ENCODE data around the gene PEF1.

PEF1 gene

GRCh38 chr1:31679091-31679490 lies 34.4 kb upstream of the PEF1 start:
- no peak for TF ChIP-seq CTCF (IDR thresholded peaks at IDR 0.05; ENCODE audit: low read depth, low read length, missing control alignments)
- DNase-seq (ENCODE audit: extremely low read depth, low read depth) = no peak

GRCh38 chr1:31678681-31679080 lies 34.0 kb upstream of the PEF1 start:
- DNase-seq (ENCODE audit: extremely low read depth, low read depth) = no peak
- TF ChIP-seq CTCF (IDR thresholded peaks at IDR 0.05; ENCODE audit: low read depth, low read length, missing control alignments) = no peak
- no peak overlapping the region for H3K4me3 ChIP-seq (replicated peaks; ENCODE audit: low read depth, low read length)

More at GRCh38 chr1:31679091-31679490, 34.4 kb upstream of the PEF1 start:
- H3K4me3 ChIP-seq (replicated peaks; ENCODE audit: low read depth, low read length) = no peak overlapping the region

- no peak overlapping the region for H3K4me3 ChIP-seq (replicated peaks; ENCODE audit: low read depth, low read length)
- no peak for DNase-seq (ENCODE audit: extremely low read depth, low read depth)
- TF ChIP-seq CTCF (IDR thresholded peaks at IDR 0.05; ENCODE audit: low read depth, low read length, missing control alignments) = no peak
Observed at GRCh38 chr1:31677949-31678348, 33.3 kb upstream of the PEF1 start.

- no peak for DNase-seq (ENCODE audit: extremely low read depth, low read depth)
- TF ChIP-seq CTCF (IDR thresholded peaks at IDR 0.05; ENCODE audit: low read depth, low read length, missing control alignments) = no peak
- H3K4me3 ChIP-seq (replicated peaks; ENCODE audit: low read depth, low read length) = no peak overlapping the region
Observed at GRCh38 chr1:31677401-31677800, 32.7 kb upstream of the PEF1 start.

GRCh38 chr1:31675756-31676155 lies 31.1 kb upstream of the PEF1 start:
- no peak for DNase-seq (ENCODE audit: extremely low read depth, low read depth)
- H3K4me3 ChIP-seq (replicated peaks; ENCODE audit: low read depth, low read length) = no peak overlapping the region
- no peak for TF ChIP-seq CTCF (IDR thresholded peaks at IDR 0.05; ENCODE audit: low read depth, low read length, missing control alignments)

- TF ChIP-seq CTCF (IDR thresholded peaks at IDR 0.05; ENCODE audit: low read depth, low read length, missing control alignments) = no peak
- H3K4me3 ChIP-seq (replicated peaks; ENCODE audit: low read depth, low read length) = no peak overlapping the region
- DNase-seq (ENCODE audit: extremely low read depth, low read depth) = no peak
Observed at GRCh38 chr1:31675161-31675560, 30.5 kb upstream of the PEF1 start.

- H3K4me3 ChIP-seq (replicated peaks; ENCODE audit: low read depth, low read length) = no peak overlapping the region
- no peak for TF ChIP-seq CTCF (IDR thresholded peaks at IDR 0.05; ENCODE audit: low read depth, low read length, missing control alignments)
- no peak for DNase-seq (ENCODE audit: extremely low read depth, low read depth)
Observed at GRCh38 chr1:31674626-31675025, 29.9 kb upstream of the PEF1 start.
